IgD-negative memory B cell (primary cell): ENCODE results near the gene SPECC1. TPM values are rescaled to one million over a fixed set of nuclear protein-coding genes. Genes with fewer than 3 reads are reported as not detected.
"Not testable (repeated sequence)": the region's sequence is repeated elsewhere in the genome, so short reads cannot be mapped to it uniquely, and the experiment has no call there.

Source experiments
- H3K27ac Mint-ChIP-seq, 3 donors: one replicate each; pipeline ENCODE4 v1.8.0; 2020 to 2022; ENCODE audit warnings: mild to moderate bottlenecking in 3 of 3, mixed read lengths in 3 of 3, moderate library complexity in 1 of 3
- H3K27me3 Mint-ChIP-seq: one replicate; pipeline ENCODE4 v1.8.0; 2021; ENCODE audit warnings: mixed read lengths
- H3K36me3 Mint-ChIP-seq: one replicate; pipeline ENCODE4 v1.8.0; 2020; ENCODE audit warnings: mild to moderate bottlenecking, mixed read lengths
- H3K4me1 Mint-ChIP-seq, 3 donors: one replicate each; pipeline ENCODE4 v1.8.0; 2020 to 2022; ENCODE audit warnings: mixed read lengths in 3 of 3, mild to moderate bottlenecking in 1 of 3
- H3K4me3 Mint-ChIP-seq, 4 donors: one replicate each; pipeline ENCODE4 v1.8.0; 2020 to 2022; ENCODE audit warnings: mild to moderate bottlenecking in 4 of 4, mixed read lengths in 4 of 4, moderate library complexity in 3 of 4
- H3K9me3 Mint-ChIP-seq, 3 donors: one replicate each; pipeline ENCODE4 v1.8.0; 2020 to 2021; ENCODE audit warnings: mixed read lengths in 3 of 3, mild to moderate bottlenecking in 1 of 3
- polyA plus RNA-seq: library from polyadenylated mRNA; unstranded; fragments of 300-500 nt; fragmentation: Illumina TruSeq; gene quantifications from one replicate; pipeline ENCODE4 v1.2.3, GENCODE V29; 2021

SPECC1 gene
- polyA plus RNA-seq, 1 donor from 2014 or later, result 4.1 TPM

DNA sequence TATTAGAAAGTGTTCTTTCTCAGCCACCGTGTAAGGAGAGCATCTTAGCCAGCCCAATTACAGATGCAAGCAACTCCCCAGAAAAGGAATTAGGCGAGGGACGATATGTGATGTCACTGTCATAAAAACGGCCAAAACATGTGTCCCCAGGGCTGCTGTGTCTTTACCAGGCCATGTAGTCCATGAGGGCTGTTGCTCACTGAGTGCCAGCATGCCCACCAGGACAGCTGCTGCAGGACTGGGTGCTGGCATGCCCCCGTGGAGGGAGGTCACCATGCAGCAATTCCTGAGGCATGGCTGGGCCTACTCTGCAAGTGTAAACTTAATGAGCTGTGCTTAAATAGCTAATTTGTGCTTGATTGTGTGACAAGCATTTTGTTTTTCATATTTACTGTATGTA lies 301.3 kb downstream of the SPECC1 start:
- no peak overlapping the region for H3K4me3 Mint-ChIP-seq
- peaks cover 7 to 17% (median 13%) of the 10 kb centered on the region in 3 donors for H3K9me3 Mint-ChIP-seq
- H3K36me3 Mint-ChIP-seq, result no peaks in the 10 kb centered on the region
- H3K27me3 Mint-ChIP-seq, result no peaks in the 10 kb centered on the region
- no peaks in the 10 kb centered on the region for H3K4me1 Mint-ChIP-seq
- no peak overlapping the region for H3K27ac Mint-ChIP-seq

DNA sequence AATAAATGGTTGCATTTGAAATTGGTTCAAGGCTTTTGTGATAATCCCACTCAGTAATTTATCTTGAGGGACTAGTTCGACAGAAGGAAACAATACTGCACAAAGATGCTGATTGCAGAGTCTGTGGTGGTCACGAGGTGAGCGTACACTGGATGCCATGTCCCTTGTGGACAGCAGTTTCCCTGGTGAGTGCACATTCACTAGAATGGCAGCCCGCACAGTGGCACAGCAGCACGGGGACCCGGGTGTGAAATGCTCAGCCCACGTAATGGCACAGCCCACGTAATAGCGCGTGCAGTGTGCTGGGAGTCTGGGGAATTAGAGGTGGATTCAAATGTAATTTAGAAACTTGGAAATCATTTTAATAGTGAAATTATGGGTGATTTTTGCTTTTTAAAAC lies 304.1 kb downstream of the SPECC1 start:
- H3K4me3 Mint-ChIP-seq, result no peak overlapping the region

DNA sequence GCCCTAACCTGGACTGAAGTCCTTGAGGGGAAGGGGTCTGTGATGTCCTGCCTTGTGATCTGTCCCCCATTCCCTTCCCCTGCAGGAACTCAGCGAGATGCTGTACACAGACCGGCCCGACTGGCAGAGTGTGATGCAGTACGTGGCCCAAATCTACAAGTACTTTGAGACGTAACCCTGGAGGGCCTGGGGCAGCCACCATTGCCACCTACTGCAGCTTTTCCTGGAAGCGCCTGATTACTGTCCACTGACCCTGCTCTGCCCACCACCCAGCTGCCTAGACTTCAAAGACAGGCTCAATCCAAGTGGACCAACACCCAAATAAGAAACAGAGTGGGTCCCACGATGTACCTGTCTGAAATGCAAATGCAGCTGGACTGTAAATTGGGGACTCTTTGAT lies 304.7 kb downstream of the SPECC1 start:
- Mint-ChIP-seq H3K4me3 (no peak overlapping the region), H3K36me3 (no peaks in the 10 kb centered on the region), H3K9me3 (no peaks in the 10 kb centered on the region), H3K4me1 (no peaks in the 10 kb centered on the region), H3K27ac (no peak overlapping the region), H3K27me3 (no peaks in the 10 kb centered on the region)

More for the DNA sequence above, 304.1 kb downstream of the SPECC1 start:
- H3K27me3 Mint-ChIP-seq, result no peaks in the 10 kb centered on the region
- H3K27ac Mint-ChIP-seq, result no peak overlapping the region
- no peaks in the 10 kb centered on the region for H3K4me1 Mint-ChIP-seq
- peaks cover 0 to 2% (median 0%) of the 10 kb centered on the region in 3 donors for H3K9me3 Mint-ChIP-seq
- no peaks in the 10 kb centered on the region for H3K36me3 Mint-ChIP-seq

DNA sequence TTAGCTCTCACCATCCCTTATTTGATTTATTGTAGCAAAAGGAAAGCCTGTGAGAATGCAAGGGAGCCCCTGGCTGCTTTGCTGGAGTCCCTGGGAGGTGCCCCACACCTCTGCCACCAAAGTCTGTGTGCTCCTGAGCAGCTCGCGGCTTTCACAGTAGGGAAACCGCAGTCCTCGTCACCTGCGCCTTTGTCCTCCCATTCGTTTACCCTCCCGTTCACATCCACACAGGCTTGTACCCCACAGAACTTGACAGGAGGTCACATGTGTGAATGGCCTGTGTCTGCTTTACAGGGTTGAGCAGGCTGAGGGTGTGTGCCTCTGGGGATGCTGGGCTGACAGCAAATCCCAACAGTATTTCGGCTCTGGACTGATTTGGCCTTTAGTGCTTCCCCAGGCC lies 305.7 kb downstream of the SPECC1 start:
- Mint-ChIP-seq H3K9me3 (no peaks in the 10 kb centered on the region), H3K36me3 (no peaks in the 10 kb centered on the region), H3K27me3 (no peaks in the 10 kb centered on the region), H3K4me3 (no peak overlapping the region), H3K4me1 (no peaks in the 10 kb centered on the region), H3K27ac (peak overlapping the region in 1 of 3 donors; percentile 74)

DNA sequence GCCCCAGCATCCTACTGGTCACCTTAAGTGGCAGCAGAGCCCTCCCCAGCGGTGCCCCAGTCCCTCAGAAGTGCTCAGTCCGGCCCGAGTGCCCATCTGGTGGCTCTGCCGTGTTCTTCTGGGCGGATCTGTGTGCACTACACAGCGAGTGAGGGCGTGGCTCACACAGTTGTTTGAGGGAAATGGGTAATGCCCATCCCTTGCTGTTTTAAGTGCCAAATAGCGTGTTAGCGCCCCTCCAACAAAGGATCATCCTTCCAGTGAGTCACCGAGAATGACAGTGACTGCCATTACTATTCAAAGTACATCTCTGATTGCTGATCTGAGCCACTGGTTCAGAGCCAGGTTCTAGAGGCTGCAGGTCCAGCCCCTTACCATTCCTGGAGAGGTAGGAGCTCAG lies 306.2 kb downstream of the SPECC1 start:
- Mint-ChIP-seq H3K27ac (no peak overlapping the region), H3K4me1 (no peaks in the 10 kb centered on the region), H3K9me3 (no peaks in the 10 kb centered on the region), H3K4me3 (no peak overlapping the region), H3K36me3 (no peaks in the 10 kb centered on the region), H3K27me3 (no peaks in the 10 kb centered on the region)

DNA sequence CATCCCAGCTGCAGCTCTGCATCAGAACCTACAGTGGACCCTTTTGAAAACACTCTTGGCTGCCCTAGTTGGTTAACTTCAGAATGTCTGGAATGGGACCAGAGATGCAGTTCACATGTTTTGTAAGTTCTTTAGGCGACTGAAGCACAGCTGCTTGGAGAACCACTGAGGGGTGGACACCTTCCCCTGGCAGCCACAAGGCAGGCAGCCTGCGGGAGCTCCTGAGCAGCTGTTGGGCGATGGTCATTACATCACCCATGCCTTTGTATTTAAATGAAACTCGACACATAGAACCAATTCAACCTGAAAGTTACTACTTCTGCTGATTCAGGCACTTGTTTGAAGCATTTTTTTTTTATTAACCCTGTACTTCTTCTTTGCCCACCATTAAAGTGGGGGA lies 306.7 kb downstream of the SPECC1 start:
- Mint-ChIP-seq H3K4me1 (no peaks in the 10 kb centered on the region), H3K9me3 (no peaks in the 10 kb centered on the region), H3K4me3 (no peak overlapping the region), H3K36me3 (no peaks in the 10 kb centered on the region), H3K27me3 (no peaks in the 10 kb centered on the region), H3K27ac (no peak overlapping the region)

DNA sequence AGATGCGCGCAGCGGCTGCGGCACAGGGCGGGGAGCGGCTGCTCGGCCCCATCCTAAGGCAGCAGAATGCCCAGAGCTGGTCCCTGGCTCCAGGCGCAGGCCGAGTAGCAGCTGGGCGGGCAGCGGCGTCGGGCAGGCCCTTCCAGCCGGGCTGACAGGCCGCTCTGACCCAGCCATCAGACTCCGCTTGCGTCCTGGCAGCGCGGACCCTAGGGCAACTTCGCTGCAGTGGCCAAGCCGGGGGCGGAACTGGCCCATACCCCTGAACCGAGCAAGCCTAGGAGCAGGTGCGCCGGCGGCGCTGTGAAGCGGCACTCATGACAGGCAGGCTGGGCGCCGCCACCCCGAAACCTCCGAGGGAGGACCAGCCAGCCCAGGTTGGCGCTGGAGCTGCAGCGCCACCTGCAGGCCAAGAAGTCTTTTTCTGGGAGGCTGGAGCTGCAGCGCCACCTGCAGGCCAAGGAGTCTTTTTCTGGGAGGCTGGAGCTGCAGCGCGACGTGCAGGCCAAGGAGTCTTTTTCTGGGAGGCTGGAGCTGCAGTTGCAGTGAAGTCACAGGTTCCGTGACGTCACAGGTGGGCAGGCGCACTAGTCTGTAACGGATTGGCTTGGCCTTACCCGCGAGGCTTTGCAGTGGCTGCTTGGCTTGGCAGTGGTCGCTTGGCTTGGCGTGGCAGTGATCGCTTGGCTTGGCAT lies 311.5 kb downstream of the SPECC1 start:
- H3K4me3 Mint-ChIP-seq, result peak overlapping the region in 2 of 4 donors; percentile 38 to 67
- not testable (repeated sequence) for H3K9me3 Mint-ChIP-seq, H3K4me1 Mint-ChIP-seq, H3K27ac Mint-ChIP-seq, H3K36me3 Mint-ChIP-seq, H3K27me3 Mint-ChIP-seq

DNA sequence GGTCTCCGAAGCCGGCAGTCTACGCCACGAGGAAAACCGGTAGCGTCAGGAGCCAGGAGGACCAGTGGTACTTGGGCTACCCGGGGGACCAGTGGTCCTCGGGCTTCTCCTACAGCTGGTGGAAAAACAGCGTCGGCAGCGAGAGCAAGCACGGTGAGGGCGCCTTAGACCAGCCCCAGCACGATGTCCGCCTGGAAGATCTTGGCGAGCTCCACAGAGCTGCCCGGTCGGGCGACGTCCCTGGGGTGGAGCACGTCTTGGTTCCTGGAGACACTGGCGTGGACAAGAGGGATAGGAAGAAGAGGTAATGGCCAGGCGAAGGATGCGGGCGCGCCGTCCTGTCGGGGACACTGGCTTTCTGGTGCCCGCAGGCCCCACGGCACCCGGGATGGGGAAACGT lies 312.2 kb downstream of the SPECC1 start:
- H3K4me3 Mint-ChIP-seq, H3K27me3 Mint-ChIP-seq, H3K27ac Mint-ChIP-seq, H3K4me1 Mint-ChIP-seq, H3K36me3 Mint-ChIP-seq, H3K9me3 Mint-ChIP-seq: not testable (repeated sequence)

DNA sequence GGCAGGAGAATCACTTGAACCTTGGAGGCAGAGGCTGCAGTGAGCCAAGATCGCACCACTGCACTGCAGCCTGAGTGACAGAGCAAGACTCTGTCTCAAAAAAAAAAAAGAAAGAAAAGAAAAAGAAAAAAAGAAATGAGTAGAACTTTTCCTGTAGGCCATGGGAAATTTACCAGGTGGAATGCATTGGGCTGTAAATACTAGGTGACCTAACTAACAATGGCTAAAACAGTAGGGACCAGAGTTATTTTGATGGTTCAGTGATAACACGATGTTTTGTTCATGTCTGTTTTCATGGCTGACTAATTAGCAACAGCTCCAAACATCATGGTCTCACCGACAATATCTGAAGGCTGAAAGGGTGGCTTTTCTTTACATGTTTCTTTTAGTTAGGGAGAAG lies 318.6 kb downstream of the SPECC1 start:
- not testable (repeated sequence) for H3K27ac Mint-ChIP-seq, H3K27me3 Mint-ChIP-seq, H3K36me3 Mint-ChIP-seq, H3K4me1 Mint-ChIP-seq, H3K4me3 Mint-ChIP-seq, H3K9me3 Mint-ChIP-seq

DNA sequence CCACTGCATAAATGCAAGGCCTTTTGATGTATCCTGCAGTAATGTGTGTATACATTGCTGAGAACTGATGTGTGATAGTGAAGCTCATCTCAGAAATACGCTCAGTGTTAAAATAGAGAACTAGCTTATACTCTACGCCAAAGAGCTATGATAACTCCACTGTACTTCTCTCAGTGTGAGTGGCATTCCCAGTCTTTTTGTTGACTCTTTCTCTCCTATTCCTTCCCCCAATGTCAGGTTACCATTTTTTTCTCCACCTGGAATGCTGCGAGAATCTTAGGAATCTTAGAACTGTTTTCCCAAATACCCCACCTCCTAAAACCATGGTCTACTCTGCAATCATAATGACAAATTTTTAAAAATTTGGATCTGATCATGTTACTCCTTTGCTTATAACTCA lies 342.2 kb downstream of the SPECC1 start:
- H3K36me3 Mint-ChIP-seq, H3K4me1 Mint-ChIP-seq, H3K27me3 Mint-ChIP-seq, H3K27ac Mint-ChIP-seq, H3K9me3 Mint-ChIP-seq, H3K4me3 Mint-ChIP-seq: not testable (repeated sequence)

DNA sequence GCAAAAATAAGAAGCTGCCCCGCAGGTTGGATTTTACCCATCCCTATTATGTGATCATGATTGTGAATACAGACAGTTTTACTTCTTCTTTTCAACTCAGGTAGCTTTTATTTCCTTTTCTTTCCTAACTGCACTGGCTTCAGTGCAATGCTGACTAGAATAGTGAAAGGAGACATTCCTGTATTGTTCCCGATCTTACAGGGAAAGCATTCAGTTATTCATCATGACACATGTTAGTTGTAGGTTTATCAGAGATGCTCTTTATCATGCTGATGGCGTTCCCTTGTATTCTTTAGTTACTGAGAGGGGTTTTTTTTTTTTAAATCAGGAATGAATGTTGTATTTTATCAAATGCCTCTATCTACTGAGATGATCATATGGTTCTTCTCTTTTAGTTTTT lies 343.4 kb downstream of the SPECC1 start:
- H3K4me3 Mint-ChIP-seq, H3K27me3 Mint-ChIP-seq, H3K36me3 Mint-ChIP-seq, H3K9me3 Mint-ChIP-seq, H3K27ac Mint-ChIP-seq, H3K4me1 Mint-ChIP-seq: not testable (repeated sequence)

DNA sequence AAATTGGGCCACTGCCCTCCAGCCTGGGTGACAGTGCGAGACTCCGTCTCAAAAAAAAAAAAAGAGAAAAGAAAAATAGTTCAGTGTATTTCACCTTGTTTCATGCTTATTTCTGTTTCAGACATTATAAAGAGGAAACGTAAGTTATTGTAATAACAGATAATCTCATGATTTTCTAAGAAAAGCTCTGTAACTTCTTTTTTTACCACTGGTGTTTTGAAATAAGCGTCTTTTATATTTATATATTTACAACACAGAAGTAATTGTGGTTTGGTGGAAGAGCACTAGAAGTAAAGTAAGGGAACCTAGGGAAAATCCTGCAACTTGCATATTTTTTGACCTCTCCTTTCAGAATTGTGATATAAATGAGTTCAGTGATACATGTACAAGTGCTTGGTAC lies 354.7 kb downstream of the SPECC1 start:
- H3K27me3 Mint-ChIP-seq, H3K27ac Mint-ChIP-seq, H3K4me1 Mint-ChIP-seq, H3K4me3 Mint-ChIP-seq, H3K9me3 Mint-ChIP-seq, H3K36me3 Mint-ChIP-seq: not testable (repeated sequence)

Other genes with a start within 250 kb of the SPECC1 start
- 1.8 TPM for gene ULK2, start 141.4 kb upstream of the SPECC1 start, polyA plus RNA-seq
- gene AKAP10, start 31.5 kb upstream of the SPECC1 start, polyA plus RNA-seq, result 26.7 TPM